GM19043 (cell line): Measurements from ENCODE around the gene KRTAP9-7.
"Not testable (repeated sequence)": the region's sequence is repeated elsewhere in the genome, so short reads cannot be mapped to it uniquely, and the experiment has no call there.

ENCODE experiments used
- ATAC-seq: cut with Tn5 transposase; IDR thresholded peaks from one replicate; pipeline ENCODE4 v1.9.1; 2021; ENCODE audit warnings: low read depth; ENCODE audit not compliant: unreplicated experiment

KRTAP9-7 gene

DNA sequence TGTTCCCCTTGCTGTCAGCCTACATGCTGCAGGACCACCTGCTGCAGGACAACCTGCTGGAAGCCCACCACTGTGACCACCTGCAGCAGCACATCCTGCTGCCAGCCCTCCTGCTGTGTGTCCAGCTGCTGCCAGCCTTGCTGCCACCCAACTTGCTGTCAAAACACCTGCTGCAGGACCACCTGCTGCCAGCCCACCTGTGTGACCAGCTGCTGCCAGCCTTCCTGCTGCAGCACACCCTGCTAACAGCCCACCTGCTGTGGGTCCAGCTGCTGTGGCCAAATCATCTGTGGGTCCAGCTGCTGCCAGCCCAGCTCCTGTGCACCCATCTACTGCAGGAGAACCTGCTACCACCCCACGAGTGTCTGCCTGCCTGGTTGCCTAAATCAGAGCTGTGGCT, 4.2 kb upstream of the KRTAP9-7 start:
- not testable (repeated sequence) for ATAC-seq

- ATAC-seq, result no peak
These were observed 3.6 kb upstream of the KRTAP9-7 start for GRCh38 chr17:41271858-41272257.

GRCh38 chr17:41278176-41278955, 2.9 kb downstream of the KRTAP9-7 start:
- ATAC-seq, result no peak

DNA sequence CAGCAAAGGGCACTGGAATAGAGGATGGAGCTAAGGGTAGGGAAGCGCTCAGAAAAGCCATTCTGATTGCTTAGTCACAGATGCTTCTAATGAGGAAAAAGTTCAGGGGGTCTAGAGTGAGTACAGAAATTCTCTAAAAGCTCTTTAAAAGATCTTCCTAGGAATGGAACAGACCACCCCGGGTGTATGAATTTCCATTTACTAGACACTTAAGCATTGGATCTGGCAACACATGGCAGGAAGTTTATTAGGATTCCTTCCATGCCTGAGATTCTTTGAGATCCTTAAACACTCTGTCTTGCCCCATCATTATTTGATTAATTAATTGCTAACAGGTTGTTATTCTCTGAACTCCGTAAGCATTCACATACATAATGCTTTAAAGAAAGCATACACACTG, 8.5 kb downstream of the KRTAP9-7 start:
- ATAC-seq, result no peak

DNA sequence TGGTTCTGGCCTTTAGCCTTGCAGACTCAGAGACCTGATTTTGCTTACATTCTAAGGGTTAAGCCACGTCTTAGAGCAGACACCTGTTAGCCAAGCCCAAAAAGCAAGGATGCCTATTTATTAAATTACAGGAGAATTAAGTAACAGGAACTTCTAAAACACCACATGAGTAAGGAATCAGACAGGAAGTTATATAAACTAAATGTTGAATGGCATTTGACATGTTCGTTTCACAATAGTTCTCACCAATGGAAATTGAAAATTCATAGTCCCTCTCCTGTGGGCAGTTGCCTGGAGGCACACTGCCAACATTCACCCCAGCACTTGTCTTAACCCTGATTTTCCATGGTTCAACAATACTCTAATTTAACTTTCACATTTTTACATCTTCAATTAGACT, 9.0 kb downstream of the KRTAP9-7 start:
- no peak for ATAC-seq

DNA sequence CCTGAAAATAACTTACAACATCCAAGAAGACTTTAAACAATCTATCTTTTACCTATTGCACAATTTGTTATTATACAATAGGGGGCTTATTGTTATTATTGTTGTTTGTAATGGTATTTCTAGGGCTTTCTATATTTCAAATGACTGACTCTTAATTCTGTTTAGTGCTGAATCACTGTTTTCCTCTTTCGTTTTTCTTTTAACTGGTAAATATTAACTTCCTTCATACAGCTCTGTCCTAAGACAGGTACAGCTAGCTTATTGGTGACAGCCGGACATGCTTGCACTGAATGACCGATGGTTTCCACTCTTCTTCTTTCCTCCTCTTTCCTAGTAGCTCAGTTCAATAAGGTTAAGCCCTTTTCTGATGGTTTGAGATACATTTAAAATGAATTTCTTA, 11.6 kb downstream of the KRTAP9-7 start:
- ATAC-seq, result no peak

GRCh38 chr17:41294016-41294415, 18.5 kb downstream of the KRTAP9-7 start:
- no peak for ATAC-seq

- ATAC-seq, result no peak
These were observed 21.3 kb downstream of the KRTAP9-7 start for GRCh38 chr17:41296846-41297245.

DNA sequence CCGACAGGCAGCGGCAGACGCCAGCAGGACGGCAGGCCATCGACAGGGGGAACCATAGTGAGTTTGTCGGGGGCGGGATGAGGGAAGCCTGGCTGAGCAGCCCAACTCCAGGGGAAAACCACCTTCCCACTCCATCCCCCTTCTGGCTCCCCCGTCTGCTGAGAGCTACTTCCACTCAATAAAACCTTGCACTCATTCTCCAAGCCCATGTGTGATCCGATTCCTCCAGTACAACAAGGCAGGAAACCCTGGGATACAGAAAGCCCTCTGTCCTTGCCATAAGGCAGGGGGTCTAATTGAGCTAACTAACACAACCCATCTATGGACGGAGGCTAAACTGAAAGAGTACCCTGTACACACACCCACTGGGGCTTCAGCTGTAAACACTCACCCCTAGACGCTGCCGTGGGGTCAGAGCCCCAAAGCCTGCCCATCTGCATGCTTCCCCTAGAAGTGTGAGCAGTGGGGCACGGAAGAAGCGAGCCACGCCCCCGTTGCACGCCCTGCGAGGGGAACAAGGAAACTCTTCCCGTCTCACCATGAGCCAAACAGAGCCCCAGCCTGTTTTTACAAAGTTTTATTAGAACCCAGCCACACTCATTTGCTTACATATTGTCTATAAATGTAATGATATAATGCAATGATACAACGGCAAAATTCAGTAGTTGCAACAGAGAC, 23.1 kb downstream of the KRTAP9-7 start:
- no peak for ATAC-seq

GRCh38 chr17:41301204-41301790, 25.8 kb downstream of the KRTAP9-7 start:
- no peak for ATAC-seq

DNA sequence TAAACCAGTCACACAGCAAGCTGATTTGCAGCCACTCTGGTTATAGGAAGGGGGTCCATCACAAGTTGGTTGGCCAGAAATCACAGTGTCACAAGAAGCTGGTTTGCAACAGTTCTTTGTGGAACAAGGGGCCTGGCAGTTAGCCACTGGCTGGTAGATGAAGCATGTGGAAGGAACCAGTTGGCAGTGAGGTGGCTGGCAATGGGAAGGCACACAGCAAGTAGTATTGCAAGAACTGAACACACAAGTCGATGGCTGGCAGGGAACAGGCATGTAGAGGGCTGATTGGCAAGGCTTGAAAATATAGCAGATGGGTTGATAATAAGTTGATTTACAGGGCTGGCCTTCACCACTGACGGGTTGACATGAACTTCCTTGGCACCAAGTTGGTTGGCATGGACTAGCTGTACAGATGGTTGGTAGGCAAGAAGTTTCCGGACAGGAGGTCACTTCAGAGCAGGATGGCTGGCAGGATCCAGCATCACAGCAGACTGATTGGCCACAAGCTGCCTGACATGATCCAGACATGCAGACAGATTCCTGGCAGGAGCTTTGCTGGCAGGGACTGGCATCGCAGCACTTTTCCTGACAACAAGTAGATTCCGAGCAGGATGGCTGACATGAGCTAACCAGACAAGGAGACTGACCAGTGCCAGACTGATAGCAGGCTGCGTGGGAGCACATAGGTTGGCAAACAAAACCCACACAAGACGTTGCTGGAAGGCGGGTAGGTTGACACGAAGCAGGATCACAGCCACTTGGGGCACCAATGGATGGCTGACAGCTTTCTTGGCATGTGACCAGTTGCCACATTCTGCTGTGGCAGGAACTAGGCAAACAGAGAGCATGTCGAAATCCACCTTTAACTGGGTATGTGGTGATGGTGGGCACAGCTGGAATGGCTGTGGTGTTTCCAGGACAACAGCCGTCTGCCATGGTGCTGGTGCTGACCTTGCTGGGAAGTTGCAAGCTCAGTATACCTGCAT, 26.7 kb downstream of the KRTAP9-7 start, which contains the start of gene KRTAP29-1:
KRTAP29-1 (minus strand) TSS at position 936 of the 986 bp plus-strand sequence; CDS start at position 936, 0 bp downstream.
- no peak for ATAC-seq

GRCh38 chr17:41302981-41303380, 27.5 kb downstream of the KRTAP9-7 start:
- ATAC-seq, result no peak

- no peak for ATAC-seq
These were observed 28.6 kb downstream of the KRTAP9-7 start for GRCh38 chr17:41304091-41304490.

- no peak for ATAC-seq
These were observed 32.1 kb downstream of the KRTAP9-7 start for GRCh38 chr17:41307647-41308046.

DNA sequence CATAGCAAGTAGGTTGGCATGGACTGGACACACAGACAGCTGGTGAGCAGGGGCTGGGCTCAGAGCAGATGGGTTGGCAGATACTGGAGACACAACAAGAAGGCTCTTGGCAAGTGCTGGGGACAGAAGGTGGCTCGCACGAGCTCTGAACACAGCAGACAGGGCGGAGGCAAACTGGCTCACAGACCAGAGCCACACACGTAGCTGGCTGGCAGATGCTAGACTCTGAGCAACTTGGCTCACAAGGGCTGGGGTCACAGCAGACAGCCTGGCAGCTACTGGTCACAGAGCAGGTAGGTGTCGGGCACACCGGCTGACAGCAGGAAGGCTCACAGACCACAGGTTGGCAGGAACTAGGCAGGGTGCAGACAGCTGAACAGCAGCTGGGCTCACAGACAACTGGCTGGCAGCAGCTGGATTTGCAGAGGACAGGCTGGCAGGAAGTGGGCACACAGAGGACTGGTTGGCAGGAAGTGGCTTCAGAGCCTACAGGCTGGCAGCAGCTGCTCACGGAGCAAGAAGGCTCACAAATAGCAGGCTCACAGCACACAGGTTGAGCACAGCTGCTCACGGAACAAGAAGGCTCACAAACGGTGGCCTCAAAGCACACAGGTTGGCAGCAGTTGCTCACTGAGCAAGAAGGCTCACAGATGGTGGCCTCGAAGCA, 32.9 kb downstream of the KRTAP9-7 start:
- ATAC-seq, result no peak

DNA sequence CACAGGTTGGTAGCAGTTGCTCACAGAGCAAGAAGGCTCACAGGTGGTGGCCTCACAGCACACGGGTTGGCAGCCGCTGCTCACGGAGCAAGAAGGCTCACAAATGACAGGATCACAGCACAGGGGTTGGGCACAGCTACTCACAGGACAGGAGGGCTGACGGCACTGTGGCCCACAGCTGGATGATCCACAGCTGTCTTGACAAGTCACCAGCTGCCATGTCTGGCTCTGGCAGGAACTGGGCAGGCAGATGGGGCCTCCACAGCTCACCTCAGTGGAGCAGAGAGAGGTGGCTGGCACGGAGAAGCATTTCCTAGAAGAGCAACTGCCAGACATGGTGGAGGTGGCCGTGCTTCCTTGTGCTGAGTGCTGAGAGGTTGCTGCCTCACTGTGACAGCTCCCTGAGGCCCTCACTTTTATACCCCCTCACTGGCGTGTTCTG, 33.4 kb downstream of the KRTAP9-7 start, which contains the start of gene KRTAP16-1:
KRTAP16-1 (minus strand) TSS at position 392 of the 442 bp plus-strand sequence; CDS start at position 336, 56 bp downstream.
- no peak for ATAC-seq

- no peak for ATAC-seq
These were observed 35.6 kb downstream of the KRTAP9-7 start for GRCh38 chr17:41311111-41311510.

- no peak for ATAC-seq
These were observed 39.8 kb downstream of the KRTAP9-7 start, which contains the start of gene KRTAP17-1 for GRCh38 chr17:41315204-41315794. Gene KRTAP17-1 (minus strand): TSS chr17:41315710. CDS start chr17:41315650, 60 bp downstream.

DNA sequence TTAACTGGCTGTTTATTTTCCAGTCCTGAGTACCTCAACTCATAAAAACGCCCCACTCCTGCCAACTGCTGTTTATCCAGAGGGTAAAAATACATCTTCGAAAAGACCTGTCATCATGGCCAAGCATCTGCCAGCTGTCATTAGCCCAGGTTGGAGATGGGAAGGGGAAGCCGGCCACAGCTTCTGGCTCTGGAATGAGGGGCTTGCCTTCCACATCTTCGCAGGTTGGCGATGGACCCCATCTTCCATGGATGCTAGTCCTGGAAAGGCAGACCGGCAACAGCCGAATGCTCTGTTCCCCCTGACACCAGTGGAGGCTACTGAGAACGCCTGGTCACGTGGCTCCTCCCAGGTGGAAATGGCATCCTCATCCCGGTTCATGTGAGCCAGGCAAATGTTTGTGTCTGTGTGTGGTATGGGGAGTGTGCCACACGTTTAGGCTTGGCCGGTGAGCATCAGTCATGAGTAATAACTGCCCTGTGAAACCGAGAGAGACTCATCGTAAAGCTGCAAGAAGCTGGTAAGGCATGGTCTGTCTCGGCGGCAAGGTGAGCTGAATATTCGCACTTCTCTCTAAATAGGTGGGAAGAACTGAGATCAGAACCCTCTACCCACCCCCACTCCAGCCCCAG, 40.4 kb downstream of the KRTAP9-7 start:
- ATAC-seq, result no peak
